ENCODE results near the gene PTGER1.

Gene PTGER1

DNA sequence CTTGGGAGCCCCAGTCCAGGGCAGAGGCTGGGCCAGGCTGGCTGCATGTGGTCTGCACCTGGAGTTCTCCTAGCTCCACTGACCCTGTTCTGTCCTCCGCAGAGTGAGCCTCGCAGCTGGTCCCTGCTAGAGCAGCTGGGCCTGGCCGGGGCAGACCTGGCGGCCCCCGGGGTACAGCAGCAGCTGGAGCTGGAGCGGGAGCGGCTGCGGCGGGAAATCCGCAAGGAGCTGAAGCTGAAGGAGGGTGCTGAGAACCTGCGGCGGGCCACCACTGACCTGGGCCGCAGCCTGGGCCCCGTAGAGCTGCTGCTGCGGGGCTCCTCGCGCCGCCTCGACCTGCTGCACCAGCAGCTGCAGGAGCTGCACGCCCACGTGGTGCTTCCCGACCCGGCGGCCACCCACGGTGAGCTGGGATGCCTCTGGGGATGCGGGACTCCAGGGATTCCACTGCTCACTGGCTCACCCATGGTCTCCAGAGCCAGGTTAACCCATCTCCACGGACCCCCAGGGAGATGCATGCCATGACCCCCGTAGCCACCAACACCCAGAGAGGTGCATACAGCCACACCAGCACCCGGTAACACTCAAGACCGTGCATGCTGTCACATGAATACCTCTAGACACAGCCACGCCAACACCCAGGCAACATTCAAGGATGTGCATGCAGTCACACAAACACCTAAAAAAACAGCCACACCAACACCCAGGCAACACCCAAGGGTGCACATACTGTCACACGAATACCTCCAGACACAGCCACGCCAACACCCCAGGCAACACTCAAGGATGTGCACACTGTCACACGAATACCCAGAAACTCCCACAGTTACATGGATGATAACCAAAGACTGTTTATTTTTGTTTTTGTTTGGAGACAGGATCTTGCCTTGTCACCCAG is 33.9 kb downstream of the PTGER1 start:
- DNase-seq (ENCODE audit: low read depth) = no peak

DNA sequence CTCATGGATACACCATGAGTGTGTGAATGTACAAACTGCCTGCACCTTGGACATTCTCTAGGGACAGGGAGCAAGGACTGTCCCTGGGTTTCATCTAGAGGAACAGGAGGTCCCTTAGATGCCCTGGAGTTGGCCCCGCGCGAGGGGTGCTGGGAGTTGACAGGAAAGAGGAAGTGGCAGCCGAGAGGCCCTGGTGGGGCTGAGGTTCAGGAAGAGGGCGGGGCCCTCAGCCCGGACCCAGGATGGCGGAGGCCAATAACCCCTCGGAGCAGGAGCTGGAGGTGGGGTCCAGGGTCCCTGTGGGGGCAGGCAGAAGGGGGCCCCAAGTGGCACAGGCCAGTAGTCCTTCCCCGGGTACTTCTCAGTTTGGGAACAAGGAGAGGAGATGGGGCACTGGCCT is 35.1 kb downstream of the PTGER1 start:
- peak; percentile 75 for DNase-seq (ENCODE audit: low read depth)

DNA sequence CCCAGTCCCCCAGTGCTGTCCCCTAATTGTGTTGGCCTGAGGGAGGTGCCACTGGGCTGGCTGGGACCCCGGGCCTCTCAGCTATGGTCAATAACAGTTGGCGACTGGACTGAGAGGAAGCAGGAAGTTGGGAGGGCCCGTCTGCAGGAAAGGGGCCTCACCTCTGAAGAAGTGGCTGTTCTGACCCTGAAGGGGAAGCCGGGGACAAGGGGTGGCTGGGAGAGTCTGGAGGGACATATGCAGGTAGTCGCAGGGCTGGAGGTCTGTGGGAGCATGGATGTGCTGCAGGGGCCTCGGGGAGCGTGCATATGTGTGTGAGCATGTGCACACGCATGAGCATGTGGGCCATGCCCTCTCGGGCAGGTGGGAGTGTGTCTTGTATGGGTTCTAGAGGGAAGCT is 36.1 kb downstream of the PTGER1 start:
- DNase-seq (ENCODE audit: low read depth) = no peak

DNA sequence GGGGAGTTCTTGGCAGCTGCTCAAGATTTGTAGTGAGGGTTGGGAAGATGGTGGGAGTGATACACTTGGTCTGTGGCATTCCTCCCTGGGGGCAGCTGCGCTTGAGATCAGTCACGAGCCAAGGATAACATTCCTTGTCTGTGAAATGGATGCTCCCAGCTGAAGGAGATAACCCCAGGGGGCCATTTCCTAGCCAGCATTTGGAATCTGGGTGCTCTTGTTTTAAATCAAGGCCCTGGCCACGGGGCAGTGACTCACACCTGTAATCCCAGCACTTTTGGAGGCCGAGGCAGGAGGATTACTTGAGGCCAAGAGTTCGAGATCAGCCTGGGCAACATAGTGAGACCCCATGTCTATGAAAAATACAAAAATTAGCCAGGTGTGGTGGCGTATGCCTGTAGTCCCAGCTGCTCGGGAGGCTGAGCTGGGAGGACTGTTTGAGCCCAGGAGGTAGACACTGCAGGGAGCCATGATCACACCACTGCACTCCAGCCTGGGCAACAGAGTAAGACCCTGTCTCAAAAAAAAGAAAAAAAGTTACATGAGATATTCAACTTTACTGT is 37.5 kb downstream of the PTGER1 start:
- no peak for DNase-seq (ENCODE audit: low read depth)

DNA sequence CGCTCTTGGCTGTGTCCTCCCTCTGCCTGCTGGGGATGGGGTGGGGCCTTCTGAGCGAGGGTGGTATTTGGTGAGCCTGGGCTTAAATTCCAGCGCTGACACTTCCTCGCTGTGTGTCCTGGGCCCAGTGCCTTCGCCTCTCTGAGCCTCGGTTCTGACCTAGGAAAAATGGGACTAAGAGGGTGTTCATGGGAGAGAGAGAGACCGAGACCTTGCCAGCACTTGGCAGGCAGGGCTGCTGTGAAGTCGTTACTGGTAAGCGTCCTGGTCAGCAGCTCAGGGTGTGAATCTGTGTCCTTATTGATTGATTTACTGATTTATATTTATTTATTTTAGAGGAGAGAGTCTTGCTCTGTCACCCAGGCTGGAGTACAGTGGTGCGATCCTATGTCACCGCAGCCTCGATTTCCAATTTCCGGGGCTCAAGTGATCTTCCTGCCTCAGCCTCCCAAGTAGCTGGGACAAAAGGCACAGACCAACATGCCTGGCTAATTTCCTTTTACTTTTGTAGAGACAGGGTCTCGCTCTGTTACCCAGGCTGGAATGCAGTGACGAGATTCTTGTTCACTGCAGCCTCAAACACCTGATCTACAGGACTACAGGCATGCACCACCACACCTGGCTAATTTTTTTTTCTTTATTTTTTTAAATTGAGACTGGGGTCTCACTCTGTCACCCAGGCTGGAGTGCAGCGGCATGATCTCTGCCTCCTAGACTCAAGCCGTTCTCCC is 39.7 kb downstream of the PTGER1 start:
- DNase-seq (ENCODE audit: low read depth) = no peak

DNA sequence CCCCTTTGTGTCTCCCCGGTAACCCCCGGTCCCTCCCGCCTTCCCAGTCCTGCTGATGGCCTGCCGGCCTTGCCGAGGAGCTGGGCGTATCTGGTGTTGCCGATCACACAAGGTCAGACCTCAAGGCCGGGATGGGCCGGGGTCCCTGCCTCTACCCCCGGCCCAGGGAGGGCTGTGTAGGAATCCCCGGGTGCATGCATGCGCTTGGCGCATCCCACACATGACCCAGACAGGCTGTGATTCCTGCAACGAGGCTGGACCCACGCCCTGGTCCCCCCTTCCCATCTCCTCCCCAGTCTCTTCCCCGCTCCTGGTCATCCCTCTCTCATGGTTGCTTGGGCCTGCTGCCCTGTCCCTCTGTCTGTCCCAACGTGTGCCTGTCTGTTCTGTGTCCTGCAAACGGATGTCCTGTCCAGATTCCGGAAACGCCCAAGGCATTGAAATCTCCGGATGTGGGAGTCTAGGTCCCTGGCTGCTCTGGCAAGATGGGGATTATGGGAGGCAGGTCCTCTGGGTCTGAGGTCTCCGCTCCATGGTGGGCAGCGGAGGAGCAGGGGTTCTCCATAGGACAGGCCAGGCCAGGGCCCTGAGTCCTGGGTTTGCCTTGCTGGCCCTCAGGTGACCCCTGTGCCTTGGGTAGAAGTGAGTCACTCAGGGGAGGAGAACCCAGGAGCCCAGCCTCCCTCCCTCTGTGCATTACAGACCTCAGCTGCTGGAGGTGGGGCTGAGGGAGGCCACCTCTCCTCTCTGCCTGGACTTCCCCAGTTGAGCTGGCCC is 40.4 kb downstream of the PTGER1 start:
- DNase-seq (ENCODE audit: low read depth) = no peak

DNA sequence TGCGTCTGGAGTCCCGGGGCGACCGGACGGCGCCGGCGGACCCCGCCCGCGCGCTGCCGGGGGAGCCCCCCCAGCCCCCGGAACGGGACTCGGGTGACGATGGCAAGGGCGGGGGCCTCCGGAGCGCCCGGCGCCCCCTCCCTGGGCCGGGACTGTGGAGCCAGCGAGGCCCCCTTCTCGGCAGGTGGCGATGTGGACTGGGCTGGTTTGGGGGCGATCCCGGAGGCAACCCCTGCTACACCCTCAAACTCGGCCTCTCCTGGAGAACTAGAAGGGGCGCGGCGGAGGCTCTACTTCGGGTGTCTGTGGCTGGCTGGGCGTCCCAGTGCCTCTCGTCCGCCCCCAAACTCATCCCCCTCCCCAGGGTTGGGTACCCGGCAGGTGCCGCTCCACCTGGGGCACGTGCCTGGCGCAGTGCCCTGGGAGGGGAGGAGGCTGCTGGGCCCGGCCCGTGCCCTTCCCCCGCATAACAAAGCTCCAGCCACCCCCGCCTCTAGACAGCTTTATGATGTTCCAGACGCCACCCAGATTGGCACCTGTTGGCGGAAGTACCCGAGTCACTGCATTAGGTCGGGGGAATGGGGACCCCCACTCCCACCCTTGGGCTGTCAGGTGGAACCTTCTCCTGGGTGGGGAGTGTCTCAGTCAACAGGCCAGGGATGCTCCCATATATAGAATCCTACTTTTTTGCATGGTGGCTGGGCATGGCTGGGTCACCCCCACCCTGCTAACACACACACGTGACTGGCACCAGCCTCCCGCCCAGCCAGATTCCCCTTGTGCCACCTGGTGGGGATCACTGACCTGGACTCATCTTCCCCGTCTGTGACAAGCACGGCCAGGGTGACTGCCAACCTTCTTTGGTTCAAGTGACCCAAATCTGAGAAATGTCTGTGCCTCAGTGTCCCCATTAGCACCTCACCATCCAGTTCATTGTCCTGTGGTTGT is 41.3 kb downstream of the PTGER1 start:
- no peak for DNase-seq (ENCODE audit: low read depth)

DNA sequence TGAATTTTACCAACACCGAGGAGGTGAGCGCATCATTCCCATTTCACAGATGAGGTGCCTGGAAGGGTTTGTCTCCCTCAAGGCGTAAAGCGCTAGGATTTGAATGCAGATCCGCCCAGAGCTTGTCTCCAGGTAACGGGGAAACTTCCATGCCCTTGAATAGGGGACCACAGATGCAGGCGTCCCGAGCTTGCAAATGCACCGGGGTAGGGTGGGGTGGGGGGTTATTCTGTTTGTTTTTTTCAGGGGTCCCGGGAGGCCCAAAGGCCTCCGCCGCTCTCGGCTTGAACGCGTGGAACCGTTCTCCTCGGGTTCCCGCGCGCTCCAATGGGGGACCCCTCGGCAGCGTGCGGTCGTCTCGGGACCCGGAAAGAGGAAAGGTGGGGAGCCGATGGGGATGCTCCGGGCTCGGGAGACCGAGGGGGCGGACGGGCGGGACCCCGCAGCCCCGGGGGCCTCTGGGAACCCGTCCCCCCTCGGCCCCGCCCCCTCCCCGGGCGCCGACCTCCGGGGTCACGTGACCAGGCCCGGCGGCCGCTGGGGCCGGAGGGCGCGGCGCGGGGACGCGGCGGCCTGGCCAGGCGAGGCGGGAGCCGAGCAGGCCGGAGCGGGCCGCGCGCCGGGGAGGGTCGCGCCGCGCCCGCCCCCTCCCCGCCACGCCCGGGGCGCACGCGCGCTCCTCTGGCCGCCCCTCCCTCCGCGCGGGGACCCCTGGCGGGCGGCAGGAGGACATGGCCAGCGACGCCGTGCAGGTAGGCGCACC is 42.2 kb downstream of the PTGER1 start, which contains the start of gene PKN1:
PKN1 (plus strand) TSS at position 516 of the 763 bp plus-strand sequence; CDS start at position 732, 216 bp downstream.
- peak; percentile 55 for DNase-seq (ENCODE audit: low read depth)

DNA sequence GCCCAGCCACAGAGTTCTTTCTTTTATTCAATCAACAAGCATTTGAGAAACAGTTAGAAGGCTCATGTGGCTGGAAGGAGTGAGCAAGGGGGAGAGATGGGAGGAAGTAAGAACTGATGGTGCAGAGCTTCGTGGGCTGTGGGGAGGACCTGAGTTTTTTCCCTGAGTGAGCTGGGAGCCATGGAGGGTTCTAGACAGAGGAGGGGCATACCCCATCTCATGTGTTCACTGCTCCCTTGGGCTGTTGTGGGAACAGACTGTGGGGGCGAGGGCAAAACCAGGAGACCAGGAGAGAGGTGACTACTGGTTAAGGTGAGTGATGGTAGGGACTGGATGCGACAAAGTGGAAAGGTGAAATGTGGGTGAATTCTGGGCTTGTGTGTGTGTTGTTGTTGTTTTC is 44.4 kb downstream of the PTGER1 start:
- no peak for DNase-seq (ENCODE audit: low read depth)

DNA sequence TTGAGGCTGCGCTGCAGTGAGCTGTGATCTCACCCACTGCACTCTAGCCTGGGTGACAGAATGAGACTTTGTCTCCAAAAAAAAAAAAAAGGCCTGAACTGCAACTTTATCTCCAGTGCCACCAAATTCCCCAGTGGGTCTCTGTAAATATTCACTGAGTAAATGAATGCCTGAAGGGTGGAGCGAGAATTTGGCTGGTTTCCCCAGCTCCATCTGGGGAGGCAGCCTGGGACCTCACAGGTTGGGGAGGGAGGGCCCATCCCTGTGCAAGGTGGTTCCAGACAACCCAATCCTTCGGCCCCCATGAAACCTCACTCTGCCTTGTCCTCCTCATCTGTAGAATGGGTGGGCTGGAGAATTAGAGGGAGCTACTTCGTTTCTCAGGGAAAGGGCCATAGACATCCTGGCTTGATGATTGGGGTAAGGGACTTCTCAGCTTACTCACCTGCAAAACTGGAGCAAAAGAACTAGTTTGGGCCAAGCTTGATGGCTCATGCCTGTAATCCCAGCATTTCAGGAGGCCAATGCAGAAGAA is 46.2 kb downstream of the PTGER1 start:
- no peak for DNase-seq (ENCODE audit: low read depth)

DNA sequence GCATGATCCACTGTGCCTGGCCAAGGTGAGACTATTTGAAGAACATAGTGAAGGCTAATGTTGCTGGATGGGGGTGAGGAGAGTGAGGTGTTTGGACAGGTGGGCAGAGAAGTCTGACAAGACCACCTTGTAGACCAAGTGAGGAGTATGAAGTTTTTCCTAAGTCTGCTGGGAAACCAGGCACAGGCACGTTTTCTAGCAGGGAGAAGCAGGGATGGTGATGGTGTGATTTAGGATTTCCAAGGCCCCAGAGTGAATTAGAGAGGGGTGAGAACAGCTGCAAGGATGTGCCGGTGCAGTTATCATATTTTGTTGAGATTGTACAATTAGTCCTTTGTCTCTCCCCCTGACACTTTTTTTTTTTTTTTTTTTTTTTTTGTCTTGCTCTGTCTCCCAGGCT is 47.7 kb downstream of the PTGER1 start:
- no peak for DNase-seq (ENCODE audit: low read depth)

DNA sequence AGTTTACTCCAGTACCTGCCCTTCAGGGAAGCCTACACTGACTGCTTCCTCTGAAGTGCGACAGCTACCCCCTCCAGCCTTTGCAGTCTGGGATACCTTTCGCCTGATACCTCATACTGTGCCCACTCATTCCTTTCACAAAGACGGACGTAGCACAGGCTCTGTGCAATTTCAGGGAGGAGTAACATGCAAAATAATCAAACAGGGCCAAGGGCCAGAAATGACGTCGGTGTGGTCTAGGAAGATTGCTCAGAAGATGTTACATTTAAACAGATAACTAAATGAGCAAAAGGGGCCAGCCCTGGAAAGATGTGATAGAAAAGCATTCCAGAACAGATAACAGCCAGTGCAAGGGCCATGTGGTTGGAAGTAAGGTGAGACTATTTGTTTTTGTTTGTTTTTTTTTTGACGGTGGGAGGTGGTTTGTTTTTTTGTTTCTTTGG is 49.4 kb downstream of the PTGER1 start:
- DNase-seq (ENCODE audit: low read depth) = no peak
